Left renal pelvis (tissue), 4 donors: Measurements from ENCODE around the gene SMARCB1. TPM values are rescaled to one million over a fixed set of nuclear protein-coding genes. Genes with fewer than 3 reads are reported as not detected.

Source experiments
- DNase-seq, 4 donors: peaks; one replicate each; pipeline ENCODE4 v3.0.0-alpha.2; 2013; ENCODE audit warnings: low read depth in 4 of 4, low spot score in 3 of 4
- polyA plus RNA-seq, 4 donors: library from polyadenylated mRNA; unstranded; fragments of 120-200 nt; gene quantifications; one replicate each; pipeline ENCODE4 v1.2.1, GENCODE V29; 2013; ENCODE audit not compliant: insufficient read length in 4 of 4

SMARCB1 gene
- polyA plus RNA-seq, 4 donors: 162 to 205 (median 186) TPM

DNA sequence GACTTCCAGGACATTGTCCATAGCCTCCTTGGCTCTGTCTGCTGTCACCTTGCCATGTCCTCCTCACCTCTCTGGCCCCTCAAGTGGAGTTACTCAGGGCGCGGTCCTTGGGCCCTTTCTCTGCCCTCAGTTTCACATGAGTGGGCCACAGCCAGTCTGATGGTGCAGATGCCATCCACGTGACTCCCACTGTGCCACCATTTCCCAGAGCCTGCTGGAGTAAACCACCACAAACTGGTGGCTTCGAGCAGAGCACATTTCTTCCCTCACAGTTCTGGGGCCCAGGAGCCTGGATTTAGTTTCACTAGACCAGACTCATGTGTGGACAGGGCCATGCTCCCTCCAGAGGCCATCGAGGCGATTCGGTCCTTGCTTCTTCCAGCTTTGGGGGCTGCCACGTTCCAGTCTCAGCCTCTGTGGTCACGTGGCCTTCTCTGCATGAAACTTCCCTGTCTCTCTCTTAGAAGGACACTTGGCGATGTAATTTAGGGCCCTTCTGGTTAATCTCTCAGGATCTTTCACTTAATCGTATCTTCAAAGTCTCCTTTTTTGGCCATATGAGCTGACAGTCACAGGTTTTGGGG is 14.6 kb downstream of the SMARCB1 start:
- DNase-seq: no peak

- no peak for DNase-seq
These were observed 15.2 kb downstream of the SMARCB1 start for GRCh38 chr22:23801886-23802377.

DNA sequence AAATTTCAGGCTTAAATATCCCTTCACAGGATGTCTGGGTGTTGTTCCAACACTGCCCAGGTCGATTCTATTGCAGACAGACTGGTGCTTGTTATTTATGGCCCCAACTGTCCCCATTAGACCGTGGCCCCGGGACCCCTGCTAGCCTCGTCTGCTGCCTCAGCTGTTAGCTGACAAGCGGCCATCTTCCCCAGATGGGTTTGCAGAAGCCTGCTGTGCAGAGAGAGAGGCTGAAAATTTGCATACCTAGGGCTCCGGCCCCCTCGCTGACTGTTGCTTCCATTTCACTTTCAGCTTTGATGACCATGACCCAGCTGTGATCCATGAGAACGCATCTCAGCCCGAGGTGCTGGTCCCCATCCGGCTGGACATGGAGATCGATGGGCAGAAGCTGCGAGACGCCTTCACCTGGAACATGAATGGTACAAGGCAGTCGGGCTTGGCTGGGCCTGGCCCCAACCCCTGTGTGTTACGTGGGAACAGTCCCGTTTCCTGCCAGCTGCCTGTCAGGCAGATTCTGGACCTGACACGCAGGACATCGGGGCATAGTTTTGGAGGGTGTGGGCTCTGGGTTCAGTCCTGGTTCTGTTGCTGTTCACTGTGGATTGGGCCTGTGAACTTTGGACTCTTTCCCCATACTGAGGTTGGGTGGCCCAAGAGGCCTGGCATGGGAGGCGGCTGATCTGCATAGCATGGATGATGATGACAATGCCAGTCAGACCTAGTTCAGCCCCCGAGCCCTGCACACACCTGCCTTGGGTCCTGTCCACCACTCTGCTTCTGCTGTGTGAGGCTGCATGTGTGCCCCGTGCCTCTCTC is 16.4 kb downstream of the SMARCB1 start:
- DNase-seq: no peak

- no peak for DNase-seq
These were observed 18.1 kb downstream of the SMARCB1 start for GRCh38 chr22:23804781-23805291.

DNA sequence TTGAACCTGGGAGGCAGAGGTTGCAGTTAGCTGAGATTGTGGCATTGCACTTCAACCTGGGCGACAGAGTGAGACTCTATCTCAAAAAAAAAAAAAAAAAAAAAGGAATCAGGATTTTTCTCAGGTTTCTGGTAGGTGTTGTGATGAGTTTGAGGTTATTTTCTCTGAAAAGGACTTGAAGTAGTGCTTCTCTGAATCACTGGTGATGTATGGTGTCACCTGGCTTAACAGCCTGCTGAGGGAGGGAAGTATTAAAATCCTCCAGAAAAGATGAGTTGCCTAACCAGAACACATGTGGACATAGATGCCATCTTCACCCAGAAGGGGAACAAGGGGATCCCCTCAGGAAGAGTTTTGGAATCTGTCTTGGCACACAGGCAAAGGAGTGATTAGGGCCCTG is 20.1 kb downstream of the SMARCB1 start:
- DNase-seq: no peak

- no peak for DNase-seq
These were observed 25.6 kb downstream of the SMARCB1 start for GRCh38 chr22:23812378-23812777.

DNA sequence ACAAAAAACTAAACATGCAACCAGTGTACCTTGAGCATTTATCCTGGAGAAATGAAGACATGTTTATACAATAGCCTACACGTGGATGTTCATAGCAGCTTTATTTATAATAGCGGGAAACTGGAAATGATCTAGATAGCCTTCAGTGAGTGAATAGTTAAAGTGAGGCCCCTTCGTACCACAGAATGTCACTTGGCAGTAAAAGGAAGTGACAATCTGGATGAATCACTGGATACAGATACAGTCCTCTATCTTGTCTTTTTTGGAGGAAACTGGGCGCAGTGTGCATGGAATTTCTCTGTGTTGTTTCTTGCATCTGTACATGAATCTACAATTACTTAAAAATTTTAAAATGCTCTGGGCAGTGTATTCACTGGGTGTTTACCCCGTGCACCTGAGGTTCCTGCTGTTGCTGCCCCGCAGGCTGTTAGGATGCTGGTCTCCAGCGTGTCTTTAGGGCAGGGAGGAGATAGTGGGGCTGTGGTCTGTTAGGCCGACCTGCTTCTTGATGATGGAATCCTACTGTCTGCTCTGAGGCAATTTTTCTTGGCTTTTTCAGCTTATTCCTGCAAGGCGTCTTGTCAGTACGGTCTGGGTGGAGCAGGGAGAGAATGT is 28.9 kb downstream of the SMARCB1 start:
- no peak for DNase-seq

- DNase-seq: no peak
These were observed 29.6 kb downstream of the SMARCB1 start for GRCh38 chr22:23816156-23816976.

DNA sequence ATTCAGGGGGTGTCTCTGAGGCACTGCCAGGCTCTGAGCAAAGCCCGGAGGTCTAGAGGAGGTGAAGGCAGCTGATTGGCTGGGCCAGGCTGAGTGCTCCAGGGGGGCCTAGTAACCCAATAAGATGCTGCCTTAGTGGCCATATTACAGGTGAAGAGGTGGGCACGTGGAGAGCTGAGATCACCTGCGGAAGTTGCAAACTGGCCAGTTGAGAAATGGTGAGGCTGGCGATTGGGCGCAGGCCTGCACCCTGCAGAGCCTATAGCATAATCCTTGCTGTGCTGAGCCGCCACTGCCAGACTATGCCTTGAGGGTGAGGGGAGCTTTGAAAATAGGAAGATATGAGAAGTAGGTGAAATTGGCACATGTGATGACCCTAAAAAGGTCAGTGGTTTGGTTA is 30.4 kb downstream of the SMARCB1 start:
- DNase-seq: no peak

DNA sequence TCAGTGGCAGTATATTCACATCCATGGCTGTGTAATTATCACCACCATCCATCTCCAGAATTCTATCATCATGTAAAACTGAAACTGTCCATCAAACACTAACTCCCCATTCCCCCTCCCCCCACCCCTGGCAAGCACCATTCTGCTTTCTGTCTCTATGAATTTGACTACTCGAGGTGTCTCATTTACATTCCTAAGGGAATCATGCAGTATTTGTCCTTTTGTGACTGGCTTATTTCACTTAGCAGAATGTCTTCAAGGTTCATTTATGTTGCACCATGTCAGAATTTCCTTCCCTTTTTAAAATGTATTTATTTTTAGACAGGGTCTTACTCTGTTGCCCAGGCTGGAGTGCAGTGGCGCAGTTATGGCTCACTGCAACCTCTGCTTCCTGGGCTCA is 31.8 kb downstream of the SMARCB1 start:
- no peak for DNase-seq

- no peak for DNase-seq
These were observed 34.0 kb downstream of the SMARCB1 start for GRCh38 chr22:23820748-23821211.

DNA sequence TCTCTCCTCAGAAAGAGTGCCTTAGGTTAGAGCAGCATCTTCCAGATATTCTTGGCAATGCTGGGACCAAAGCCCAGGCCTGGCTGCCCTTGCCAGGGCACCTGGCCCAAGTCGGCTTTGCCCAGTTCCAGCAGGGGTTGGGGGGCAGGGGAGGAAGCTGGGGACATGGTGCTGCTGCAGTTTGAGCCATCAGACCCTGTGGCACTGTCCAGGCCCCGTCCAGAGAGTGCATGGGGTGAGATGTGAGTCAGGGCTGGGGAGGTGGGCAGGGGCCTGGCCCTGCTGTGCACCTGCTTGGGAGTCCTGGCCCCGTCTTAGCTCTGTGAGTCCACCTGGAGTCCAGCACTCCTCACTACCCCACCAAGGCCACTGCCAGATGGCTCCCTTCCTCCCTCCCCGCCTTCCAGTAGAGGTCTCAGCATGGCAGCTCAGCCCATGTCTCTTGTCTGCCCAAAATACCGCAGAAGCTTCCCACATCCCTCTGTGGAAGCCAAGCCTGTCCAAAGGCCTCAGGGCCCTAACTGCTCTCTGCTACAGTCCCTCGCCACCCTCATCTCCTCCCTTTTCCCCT is 35.4 kb downstream of the SMARCB1 start:
- no peak for DNase-seq

- DNase-seq: no peak
These were observed 36.6 kb downstream of the SMARCB1 start for GRCh38 chr22:23823331-23823791.

- no peak for DNase-seq
These were observed 37.9 kb downstream of the SMARCB1 start for GRCh38 chr22:23824476-23825245.

- DNase-seq: no peak
These were observed 38.6 kb downstream of the SMARCB1 start for GRCh38 chr22:23825246-23825905.

DNA sequence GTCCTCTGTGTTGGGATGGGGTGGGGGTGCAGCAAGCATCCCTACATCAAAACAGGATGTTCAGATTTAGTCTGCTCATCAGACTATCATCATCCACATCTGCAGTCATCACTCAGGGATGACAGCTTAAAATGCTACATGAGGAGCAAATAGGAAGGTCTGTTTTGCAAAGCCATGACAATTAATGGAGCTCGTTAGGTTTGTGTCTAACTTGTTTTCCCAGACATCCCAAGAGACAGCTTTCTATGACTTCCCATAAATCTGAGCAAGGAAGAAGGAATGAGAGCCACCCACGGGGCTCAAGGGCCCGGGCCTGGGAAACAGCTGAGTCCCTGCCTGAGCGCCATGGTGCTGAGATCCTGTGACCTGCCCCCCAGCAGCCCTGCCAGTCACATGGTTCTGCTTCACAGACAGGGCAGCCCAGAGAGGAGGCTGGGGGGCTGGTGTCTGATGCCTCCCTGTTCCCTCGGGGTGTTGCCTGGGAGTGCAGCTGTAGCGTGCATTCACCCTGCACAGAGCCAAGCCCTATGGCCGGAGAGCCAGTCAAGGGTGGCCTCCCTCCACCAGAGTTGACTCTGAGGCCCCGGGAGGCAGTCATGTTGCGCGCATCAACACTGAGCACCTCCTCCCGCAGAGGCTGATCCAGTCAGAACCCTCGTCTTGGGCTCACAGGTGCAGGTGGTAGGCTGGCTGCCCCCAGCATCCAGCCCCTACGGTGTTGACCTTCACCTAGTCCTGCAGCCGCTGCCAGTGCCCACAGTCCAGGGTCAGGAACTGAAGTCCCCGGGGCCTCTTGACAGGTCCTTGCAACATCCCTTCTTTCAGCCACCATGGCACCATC is 40.0 kb downstream of the SMARCB1 start:
- no peak for DNase-seq

- DNase-seq: no peak
These were observed 40.7 kb downstream of the SMARCB1 start for GRCh38 chr22:23827351-23827995.
